H9 (cell line): ENCODE measurements around the gene NLN. TPM values are rescaled to one million over a fixed set of nuclear protein-coding genes. Genes with fewer than 3 reads are reported as not detected.

Source experiments
- DNase-seq: peaks from one replicate; pipeline ENCODE4 v3.0.0-alpha.2; 2017
- H2AFZ ChIP-seq: one replicate; pipeline ENCODE4 v1.6.1; 2013; ENCODE audit warnings: mild to moderate bottlenecking, low read length, control low read depth, moderate library complexity
- H2AK5ac ChIP-seq: 2 replicates; pipeline ENCODE4 v1.6.1; 2013; ENCODE audit warnings: low read length, control low read depth, mixed read lengths; ENCODE audit not compliant: insufficient read length
- H2BK120ac ChIP-seq: one replicate; pipeline ENCODE4 v1.6.1; 2013; ENCODE audit warnings: low read depth, mild to moderate bottlenecking, low read length, control low read depth, inconsistent platforms; ENCODE audit not compliant: poor library complexity, severe bottlenecking
- H2BK12ac ChIP-seq: 2 replicates; pipeline ENCODE4 v1.6.1; 2013; ENCODE audit warnings: low read length, control low read depth, mixed read lengths, low read depth; ENCODE audit not compliant: insufficient read length
- H2BK15ac ChIP-seq: 2 replicates; pipeline ENCODE4 v1.6.1; 2013; ENCODE audit warnings: low read depth, low read length, control low read depth
- H2BK20ac ChIP-seq: one replicate; pipeline ENCODE4 v1.6.1; 2013; ENCODE audit warnings: low read depth, mild to moderate bottlenecking, low read length, control low read depth, inconsistent platforms; ENCODE audit not compliant: poor library complexity, severe bottlenecking
- H2BK5ac ChIP-seq: 2 replicates; pipeline ENCODE4 v1.6.1; 2013; ENCODE audit warnings: low read length, control low read depth, mixed read lengths; ENCODE audit not compliant: insufficient read length
- H3K14ac ChIP-seq: 2 replicates; pipeline ENCODE4 v1.6.1; 2013; ENCODE audit warnings: low read length, control low read depth; ENCODE audit not compliant: insufficient read depth
- H3K18ac ChIP-seq: 2 replicates; pipeline ENCODE4 v1.6.1; 2013; ENCODE audit warnings: low read depth, mild to moderate bottlenecking, mixed read lengths, low read length, control low read depth; ENCODE audit not compliant: insufficient read length
- H3K23ac ChIP-seq: 2 replicates; pipeline ENCODE4 v1.6.1; 2013; ENCODE audit warnings: low read length, control low read depth, mixed read lengths, low read depth; ENCODE audit not compliant: insufficient read length
- H3K23me2 ChIP-seq: 2 replicates; pipeline ENCODE4 v1.6.1; 2013; ENCODE audit warnings: low read depth, mild to moderate bottlenecking, mixed read lengths, low read length, control low read depth; ENCODE audit not compliant: insufficient read length, poor library complexity, severe bottlenecking
- H3K27ac ChIP-seq: 2 replicates; pipeline ENCODE4 v1.5.1; 2013; ENCODE audit warnings: low read length, control low read depth, mixed read lengths, low read depth; ENCODE audit not compliant: insufficient read length
- H3K27me3 ChIP-seq: 2 replicates; pipeline ENCODE4 v1.6.1; 2013; ENCODE audit warnings: low read length, control low read depth, inconsistent platforms; ENCODE audit not compliant: insufficient read depth
- H3K4ac ChIP-seq: 2 replicates; pipeline ENCODE4 v1.6.1; 2013; ENCODE audit warnings: low read depth, mild to moderate bottlenecking, control low read depth, inconsistent platforms, low read length, moderate library complexity
- H3K4me1 ChIP-seq: 2 replicates; pipeline ENCODE4 v1.6.1; 2013; ENCODE audit warnings: low read length, control low read depth, inconsistent platforms; ENCODE audit not compliant: insufficient read depth
- H3K4me2 ChIP-seq: 2 replicates; pipeline ENCODE4 v1.6.1; 2013; ENCODE audit warnings: low read length, control low read depth, mixed read lengths; ENCODE audit not compliant: insufficient read length, insufficient read depth
- H3K56ac ChIP-seq: 2 replicates; pipeline ENCODE4 v1.6.1; 2013; ENCODE audit warnings: low read depth, mild to moderate bottlenecking, mixed read lengths, low read length, control low read depth; ENCODE audit not compliant: insufficient read length
- H3K79me1 ChIP-seq: 2 replicates; pipeline ENCODE4 v1.6.1; 2013; ENCODE audit warnings: low read depth, mild to moderate bottlenecking, moderate library complexity, low read length, control low read depth, inconsistent platforms; ENCODE audit not compliant: insufficient read depth, poor library complexity, severe bottlenecking
- H3K79me2 ChIP-seq: 2 replicates; pipeline ENCODE4 v1.6.1; 2013; ENCODE audit warnings: low read length, control low read depth, inconsistent platforms; ENCODE audit not compliant: insufficient read depth
- H3K9ac ChIP-seq: 2 replicates; pipeline ENCODE4 v1.6.1; 2013; ENCODE audit warnings: low read length, control low read depth, mixed read lengths; ENCODE audit not compliant: insufficient read length; ENCODE audit errors: extremely low read depth
- H3K9me3 ChIP-seq: one replicate; pipeline ENCODE4 v1.6.1; 2013; ENCODE audit warnings: low read depth, low read length, inconsistent platforms; ENCODE audit not compliant: control insufficient read depth
- H3T11ph ChIP-seq: one replicate; pipeline ENCODE4 v1.6.1; 2013; ENCODE audit warnings: mild to moderate bottlenecking, low read length, control low read depth, inconsistent platforms
- H4K20me1 ChIP-seq: one replicate; pipeline ENCODE4 v1.6.1; 2013; ENCODE audit not compliant: control insufficient read depth, insufficient read length, insufficient read depth
- H4K5ac ChIP-seq: 2 replicates; pipeline ENCODE4 v1.6.1; 2013; ENCODE audit warnings: low read depth, mild to moderate bottlenecking, mixed read lengths, low read length, control low read depth; ENCODE audit not compliant: insufficient read length
- H4K8ac ChIP-seq: replicated peaks from 2 replicates; pipeline ENCODE4 v1.6.1; 2013; ENCODE audit warnings: low read length, control low read depth, mixed read lengths, low read depth; ENCODE audit not compliant: insufficient read length
- H4K91ac ChIP-seq: 2 replicates; pipeline ENCODE4 v1.6.1; 2013; ENCODE audit warnings: low read depth, mild to moderate bottlenecking, moderate library complexity, mixed read lengths, low read length, control low read depth; ENCODE audit not compliant: insufficient read length
- H3K27ac Mint-ChIP-seq, 3 experiments: 2 replicates in 2 of 3; 3 replicates in 1 of 3; pipeline ENCODE4 v1.8.0; 2020 to 2021; ENCODE audit warnings: mixed read lengths in 3 of 3, mild to moderate bottlenecking in 1 of 3, moderate library complexity in 1 of 3
- H3K27me3 Mint-ChIP-seq: 2 replicates; pipeline ENCODE4 v1.8.0; 2021; ENCODE audit warnings: low read depth, mild to moderate bottlenecking, moderate library complexity, mixed read lengths
- H3K36me3 Mint-ChIP-seq, 3 experiments: 2 replicates in 2 of 3; 3 replicates in 1 of 3; pipeline ENCODE4 v1.8.0; 2020 to 2021; ENCODE audit warnings: low read depth in 3 of 3, mixed read lengths in 3 of 3; ENCODE audit not compliant: insufficient read depth in 1 of 3
- H3K4me1 Mint-ChIP-seq, 2 experiments: 2 replicates each; pipeline ENCODE4 v1.8.0; 2020; ENCODE audit warnings: mixed read lengths in 2 of 2
- H3K4me3 Mint-ChIP-seq, 2 experiments: 2 replicates in 1 of 2; 3 replicates in 1 of 2; pipeline ENCODE4 v1.8.0; 2020 to 2021; ENCODE audit warnings: mild to moderate bottlenecking in 2 of 2, mixed read lengths in 2 of 2, moderate library complexity in 1 of 2
- H3K9me3 Mint-ChIP-seq, 2 experiments: 2 replicates in 1 of 2; 3 replicates in 1 of 2; pipeline ENCODE4 v1.8.0; 2020; ENCODE audit warnings: mild to moderate bottlenecking in 2 of 2, mixed read lengths in 2 of 2, moderate library complexity in 1 of 2
- whole genome bisulfite sequencing: extraction: QIAGEN DNeasy Blood & Tissue Kit; methylation state at CpG from one replicate; pipeline ENCODE4 v1.1.7; 2013; ENCODE audit warnings: missing lambda C conversion rate, low lambda C conversion rate, mixed read lengths; ENCODE audit not compliant: insufficient read length; ENCODE audit errors: extremely low coverage; 5-methylcytosine and 5-hydroxymethylcytosine counted together
- total RNA-seq: library from RNA; stranded (reverse); gene quantifications from 2 replicates; pipeline ENCODE4 v1.2.1, GENCODE V29; 2021
- TF ChIP-seq, protein P1 (sequence below): fragments of 200-600 bp; sonication (generic); conservative IDR thresholded peaks from 3 replicates; pipeline ENCODE4 v1.8.0; 2021; ENCODE audit warnings: antibody characterized with exemption, mild to moderate bottlenecking

NLN gene
- total RNA-seq, 1 experiment from 2014 or later = 137 TPM

DNA sequence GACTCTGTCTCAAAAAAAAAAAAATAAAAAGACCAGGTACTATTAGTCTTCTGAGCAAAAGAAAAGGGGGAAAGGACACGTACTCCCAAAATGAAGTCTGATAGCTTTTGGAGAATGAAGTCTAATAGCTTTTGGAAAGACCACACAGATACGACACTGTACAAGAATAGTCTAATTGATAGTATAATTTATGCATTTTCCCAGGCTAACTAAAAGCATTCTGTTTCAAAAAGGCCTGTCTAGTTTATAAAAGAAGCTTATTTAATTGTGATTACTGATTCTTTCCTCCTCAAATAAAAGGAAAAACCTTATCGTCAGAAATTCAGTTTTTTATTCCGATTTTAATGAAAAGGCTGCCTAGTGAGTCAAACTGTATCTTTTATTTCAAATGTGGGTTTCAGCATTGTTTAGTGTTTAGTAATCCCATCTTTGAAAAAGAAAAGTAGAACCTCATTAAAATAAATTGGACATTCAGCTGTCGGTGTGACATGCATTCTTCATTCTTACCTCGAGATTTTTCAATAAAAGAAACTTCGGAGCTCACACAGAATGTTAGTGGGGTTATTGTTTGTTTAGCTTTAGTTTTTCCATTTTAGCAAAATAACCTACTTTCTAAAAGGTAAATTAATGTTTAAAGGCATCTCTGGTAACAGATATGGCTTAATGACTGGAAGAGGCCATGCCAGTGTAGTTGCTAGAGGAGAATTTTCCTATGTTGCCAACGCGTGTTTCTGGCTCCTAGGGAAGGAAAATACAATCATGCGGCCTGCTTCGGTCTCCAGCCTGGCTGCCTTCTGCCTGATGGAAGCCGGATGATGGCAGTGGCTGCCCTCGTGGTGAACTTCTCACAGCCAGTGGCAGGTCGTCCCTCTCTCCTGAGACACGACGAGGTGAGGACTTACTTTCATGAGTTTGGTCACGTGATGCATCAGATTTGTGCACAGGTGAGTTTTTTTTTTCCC lies 70.0 kb downstream of the NLN start:
- TF ChIP-seq, protein P1, sequence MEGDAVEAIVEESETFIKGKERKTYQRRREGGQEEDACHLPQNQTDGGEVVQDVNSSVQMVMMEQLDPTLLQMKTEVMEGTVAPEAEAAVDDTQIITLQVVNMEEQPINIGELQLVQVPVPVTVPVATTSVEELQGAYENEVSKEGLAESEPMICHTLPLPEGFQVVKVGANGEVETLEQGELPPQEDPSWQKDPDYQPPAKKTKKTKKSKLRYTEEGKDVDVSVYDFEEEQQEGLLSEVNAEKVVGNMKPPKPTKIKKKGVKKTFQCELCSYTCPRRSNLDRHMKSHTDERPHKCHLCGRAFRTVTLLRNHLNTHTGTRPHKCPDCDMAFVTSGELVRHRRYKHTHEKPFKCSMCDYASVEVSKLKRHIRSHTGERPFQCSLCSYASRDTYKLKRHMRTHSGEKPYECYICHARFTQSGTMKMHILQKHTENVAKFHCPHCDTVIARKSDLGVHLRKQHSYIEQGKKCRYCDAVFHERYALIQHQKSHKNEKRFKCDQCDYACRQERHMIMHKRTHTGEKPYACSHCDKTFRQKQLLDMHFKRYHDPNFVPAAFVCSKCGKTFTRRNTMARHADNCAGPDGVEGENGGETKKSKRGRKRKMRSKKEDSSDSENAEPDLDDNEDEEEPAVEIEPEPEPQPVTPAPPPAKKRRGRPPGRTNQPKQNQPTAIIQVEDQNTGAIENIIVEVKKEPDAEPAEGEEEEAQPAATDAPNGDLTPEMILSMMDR = no peak
- no peaks in the 10 kb centered on the region for H3K27me3 Mint-ChIP-seq
- H2AK5ac ChIP-seq = no peak overlapping the region
- H2BK120ac ChIP-seq = no peak overlapping the region
- no peaks in the 10 kb centered on the region for H3K4me1 Mint-ChIP-seq
- 0 out of 7 replicates have a peak overlapping the region, but pooled peaks of 1 of the 3 experiments have one; percentile 64 for H3K27ac Mint-ChIP-seq
- no peak overlapping the region for H3T11ph ChIP-seq
- H3K4me3 Mint-ChIP-seq = no peak overlapping the region
- no peaks in the 10 kb centered on the region for H3K79me1 ChIP-seq
- peaks cover 3% of the 10 kb centered on the region for H4K20me1 ChIP-seq
- no peak overlapping the region for H2BK12ac ChIP-seq
- no peak overlapping the region for H2BK15ac ChIP-seq
- peaks cover 30 to 58% (median 53%) of the 10 kb centered on the region in 3 experiments; a peak in 6 of 7 replicates for H3K36me3 Mint-ChIP-seq
- no peaks in the 10 kb centered on the region for H3K23me2 ChIP-seq
- H3K4me2 ChIP-seq = no peak overlapping the region
- no peak overlapping the region for H2BK5ac ChIP-seq
- no peak overlapping the region for H4K5ac ChIP-seq
- H3K56ac ChIP-seq = no peak overlapping the region
- H4K91ac ChIP-seq = no peak overlapping the region
- no peaks in the 10 kb centered on the region for H3K9me3 Mint-ChIP-seq
- no CpG with 5 or more reads among the region's 17 CpGs for WGBS
- H3K9me3 ChIP-seq = no peaks in the 10 kb centered on the region
- H2BK20ac ChIP-seq = no peak overlapping the region
- no peak overlapping the region for H3K27ac ChIP-seq
- no peak overlapping the region for H4K8ac ChIP-seq
- no peaks in the 10 kb centered on the region for H3K27me3 ChIP-seq
- no peak overlapping the region for H3K4ac ChIP-seq
- DNase-seq = no peak
- no peaks in the 10 kb centered on the region for H3K4me1 ChIP-seq
- no peak overlapping the region for H3K14ac ChIP-seq
- no peak overlapping the region for H3K23ac ChIP-seq
- H2AFZ ChIP-seq = no peak overlapping the region
- H3K18ac ChIP-seq = no peak overlapping the region
- H3K9ac ChIP-seq = no peak overlapping the region
- no peaks in the 10 kb centered on the region for H3K79me2 ChIP-seq
